C4-2B (cell line): ENCODE measurements around the gene MCF2L2.

ENCODE experiments used
- CTCF ChIP-seq: fragments of 450-650 bp; conservative IDR thresholded peaks from 2 replicates; pipeline ENCODE4 v1.5.1; 2017; ENCODE audit warnings: mild to moderate bottlenecking
- ZFX ChIP-seq: fragments of 450-650 bp; IDR thresholded peaks from 2 replicates; pipeline ENCODE4 v1.6.1; 2017

DNA sequence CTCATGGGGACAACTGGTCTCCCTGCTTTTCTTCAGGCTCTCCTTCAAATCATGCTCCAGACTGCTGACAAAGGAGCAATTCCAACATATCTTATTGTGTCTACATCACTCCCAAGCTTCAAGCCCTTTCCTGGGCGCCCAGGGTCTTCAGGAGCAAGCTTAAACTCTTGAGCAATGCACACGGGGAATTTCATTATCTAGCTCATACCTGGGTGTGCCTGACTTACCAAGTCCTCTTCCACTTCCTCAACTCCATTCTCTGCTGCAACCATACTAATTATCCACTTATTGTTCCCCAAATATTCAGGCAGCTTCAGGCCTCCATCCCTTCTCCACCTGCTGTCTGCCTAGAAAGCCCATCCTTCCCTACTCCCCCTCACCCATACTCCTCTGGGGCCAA lies 124.7 kb downstream of the MCF2L2 start:
- no peak for TF ChIP-seq CTCF
- no peak for TF ChIP-seq ZFX
